ENCODE data around the gene TGFA. TPM values are rescaled to one million over a fixed set of nuclear protein-coding genes. Genes with fewer than 3 reads are reported as not detected.

The TGFA gene
- total and polyA plus RNA-seq, 10 of the 15 experiments (the other 5 are each of a cell fraction or from before 2014, with no cell fraction given), result 0.03 to 0.23 TPM; not detected in 8

DNA sequence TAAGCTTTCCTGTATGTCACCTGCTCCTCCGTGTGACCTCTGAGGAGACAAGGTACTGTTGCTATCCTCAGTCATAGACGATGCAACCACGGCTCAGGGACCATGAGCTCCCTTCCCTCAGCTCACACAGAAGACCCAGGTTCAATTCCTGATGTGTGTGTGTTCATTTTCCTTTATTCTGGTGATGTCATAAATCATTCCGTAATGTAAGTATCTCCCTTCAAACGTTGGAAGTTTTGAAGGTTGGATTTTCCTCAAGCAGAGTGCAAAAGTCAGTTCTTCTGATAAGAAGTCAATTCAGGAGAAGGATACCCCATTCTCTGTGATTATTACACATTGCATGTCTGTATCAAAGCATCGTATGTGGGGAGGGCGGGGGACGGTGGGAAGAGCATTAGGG lies 132.9 kb downstream of the TGFA start:
- no TSS peak for BruUV-seq (replicated peaks)
- 25% methylated on average over 8 of the region's 8 CpGs for WGBS (ENCODE audit: insufficient coverage, insufficient replicate concordance, low lambda C conversion rate, missing lambda C conversion rate)
- Histone ChIP-seq H3K27ac (ENCODE audit: control insufficient read depth, insufficient read depth) (no peak overlapping the region), H2AFZ (ENCODE audit: control insufficient read depth, low read depth, low read length) (no peak overlapping the region), H3K4me3 (no peak overlapping the region), H3K27me3 (replicated peaks in 1 of 2; ENCODE audit: control insufficient read depth in 2 of 2, insufficient read depth in 2 of 2, low read length in 1 of 2) (no peaks in the 10 kb centered on the region; a peak in 1 of 4 replicates), H3K4me1 (ENCODE audit: control insufficient read depth, insufficient read depth, low read length) (no peaks in the 10 kb centered on the region), H3K4me2 (ENCODE audit: control insufficient read depth, insufficient read depth) (no peak overlapping the region), H4K20me1 (ENCODE audit: control insufficient read depth, insufficient read depth) (no peaks in the 10 kb centered on the region), H3K79me2 (ENCODE audit: control insufficient read depth, insufficient read depth, low read length) (no peaks in the 10 kb centered on the region), H3K9me3 (replicated peaks; ENCODE audit: control insufficient read depth, insufficient read depth, low read length) (no peaks in the 10 kb centered on the region), H3K9ac (ENCODE audit: control insufficient read depth, insufficient read depth, low read length) (no peak overlapping the region), H3K36me3 (ENCODE audit: control insufficient read depth in 2 of 2, insufficient read depth in 2 of 2, low read length in 1 of 2) (no peaks in the 10 kb centered on the region)
- no peak for FAIRE-seq
- intact Hi-C loops (cut with micrococcal nuclease; ENCODE audit: unreplicated experiment) (no loop called here), in situ Hi-C loops (cut with MboI) (no loop called here)
- ATAC-seq, result no peak
- RAD21 ChIA-PET (ENCODE audit: unreplicated experiment), result no interaction called here
- no peak for DNase-seq (ENCODE audit: low read depth, low spot score)
- TF ChIP-seq SPI1 (IDR thresholded peaks at IDR 0.05; ENCODE audit: borderline replicate concordance, insufficient read depth, low read depth, low read length) (no peak), TARDBP (IDR thresholded peaks at IDR 0.05; ENCODE audit: borderline replicate concordance) (no peak), ZNF274 (IDR thresholded peaks at IDR 0.05; ENCODE audit: insufficient read depth, insufficient read length) (no peak), GABPA (IDR thresholded peaks at IDR 0.05; ENCODE audit: low read depth) (no peak), RCOR1 (conservative IDR thresholded peaks at IDR 0.05; ENCODE audit: low read depth, low read length) (no peak)
- SMC1A ChIA-PET (ENCODE audit: uncharacterized antibody, unreplicated experiment), result no interaction called here
- POLR2A ChIA-PET, result no interaction called here
- CTCF ChIA-PET, result interaction anchor here (1.1 to 1.2 kb wide), 2 partner anchors 11 to 179 kb away, joined by 3 read pairs; no protein-coding TSS in a partner anchor

DNA sequence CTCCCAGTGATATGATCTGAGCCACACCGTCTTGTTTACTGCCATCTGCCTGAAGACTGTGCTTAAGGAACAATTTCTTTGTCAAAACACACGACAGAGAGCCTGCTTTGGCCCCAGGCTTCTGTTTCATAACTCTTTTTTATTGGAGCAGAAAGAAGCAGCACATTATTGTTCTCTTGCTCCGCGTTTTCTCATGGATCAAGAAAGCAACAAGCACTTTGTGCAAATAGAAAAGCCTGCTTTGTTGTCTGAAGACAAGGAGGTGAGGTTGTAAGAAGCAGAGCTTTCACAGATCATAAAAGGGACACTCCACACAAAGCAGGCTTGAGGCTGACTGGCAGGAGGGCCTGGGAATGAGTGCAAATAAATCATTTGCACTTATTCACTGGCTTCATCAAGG lies 133.5 kb downstream of the TGFA start:
- H3K4me3 ChIP-seq, result no peak overlapping the region
- TF ChIP-seq IKZF2 (IDR thresholded peaks at IDR 0.05) (no peak), NBN (IDR thresholded peaks at IDR 0.05) (no peak), BCL11A (IDR thresholded peaks at IDR 0.05; ENCODE audit: low read depth, low read length) (no peak), ZNF24 (IDR thresholded peaks at IDR 0.05) (no peak), EP300 (IDR thresholded peaks at IDR 0.05; ENCODE audit: borderline replicate concordance in 1 of 2, control insufficient read depth in 1 of 2, low read depth in 2 of 2, low read length in 2 of 2) (no peak), JUND (IDR thresholded peaks at IDR 0.05; ENCODE audit: low read depth, low read length) (no peak)
- TF ChIP-seq, protein P1, sequence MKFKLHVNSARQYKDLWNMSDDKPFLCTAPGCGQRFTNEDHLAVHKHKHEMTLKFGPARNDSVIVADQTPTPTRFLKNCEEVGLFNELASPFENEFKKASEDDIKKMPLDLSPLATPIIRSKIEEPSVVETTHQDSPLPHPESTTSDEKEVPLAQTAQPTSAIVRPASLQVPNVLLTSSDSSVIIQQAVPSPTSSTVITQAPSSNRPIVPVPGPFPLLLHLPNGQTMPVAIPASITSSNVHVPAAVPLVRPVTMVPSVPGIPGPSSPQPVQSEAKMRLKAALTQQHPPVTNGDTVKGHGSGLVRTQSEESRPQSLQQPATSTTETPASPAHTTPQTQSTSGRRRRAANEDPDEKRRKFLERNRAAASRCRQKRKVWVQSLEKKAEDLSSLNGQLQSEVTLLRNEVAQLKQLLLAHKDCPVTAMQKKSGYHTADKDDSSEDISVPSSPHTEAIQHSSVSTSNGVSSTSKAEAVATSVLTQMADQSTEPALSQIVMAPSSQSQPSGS (IDR thresholded peaks at IDR 0.05; ENCODE audit: low read length), result no peak
- TF ChIP-seq, protein P2, sequence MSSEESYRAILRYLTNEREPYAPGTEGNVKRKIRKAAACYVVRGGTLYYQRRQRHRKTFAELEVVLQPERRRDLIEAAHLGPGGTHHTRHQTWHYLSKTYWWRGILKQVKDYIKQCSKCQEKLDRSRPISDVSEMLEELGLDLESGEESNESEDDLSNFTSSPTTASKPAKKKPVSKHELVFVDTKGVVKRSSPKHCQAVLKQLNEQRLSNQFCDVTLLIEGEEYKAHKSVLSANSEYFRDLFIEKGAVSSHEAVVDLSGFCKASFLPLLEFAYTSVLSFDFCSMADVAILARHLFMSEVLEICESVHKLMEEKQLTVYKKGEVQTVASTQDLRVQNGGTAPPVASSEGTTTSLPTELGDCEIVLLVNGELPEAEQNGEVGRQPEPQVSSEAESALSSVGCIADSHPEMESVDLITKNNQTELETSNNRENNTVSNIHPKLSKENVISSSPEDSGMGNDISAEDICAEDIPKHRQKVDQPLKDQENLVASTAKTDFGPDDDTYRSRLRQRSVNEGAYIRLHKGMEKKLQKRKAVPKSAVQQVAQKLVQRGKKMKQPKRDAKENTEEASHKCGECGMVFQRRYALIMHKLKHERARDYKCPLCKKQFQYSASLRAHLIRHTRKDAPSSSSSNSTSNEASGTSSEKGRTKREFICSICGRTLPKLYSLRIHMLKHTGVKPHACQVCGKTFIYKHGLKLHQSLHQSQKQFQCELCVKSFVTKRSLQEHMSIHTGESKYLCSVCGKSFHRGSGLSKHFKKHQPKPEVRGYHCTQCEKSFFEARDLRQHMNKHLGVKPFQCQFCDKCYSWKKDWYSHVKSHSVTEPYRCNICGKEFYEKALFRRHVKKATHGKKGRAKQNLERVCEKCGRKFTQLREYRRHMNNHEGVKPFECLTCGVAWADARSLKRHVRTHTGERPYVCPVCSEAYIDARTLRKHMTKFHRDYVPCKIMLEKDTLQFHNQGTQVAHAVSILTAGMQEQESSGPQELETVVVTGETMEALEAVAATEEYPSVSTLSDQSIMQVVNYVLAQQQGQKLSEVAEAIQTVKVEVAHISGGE (CRISPR knock-in tag; IDR thresholded peaks at IDR 0.05), result no peak

More for the DNA sequence above, 133.5 kb downstream of the TGFA start:
- no peak overlapping the region for H3K27ac ChIP-seq (ENCODE audit: control insufficient read depth, insufficient read depth)
- H3K4me1 ChIP-seq (ENCODE audit: control insufficient read depth, insufficient read depth, low read length), result no peaks in the 10 kb centered on the region
- H3K9me3 ChIP-seq (replicated peaks; ENCODE audit: control insufficient read depth, insufficient read depth, low read length), result no peaks in the 10 kb centered on the region
- ATAC-seq (no peak), FAIRE-seq (no peak), DNase-seq (ENCODE audit: low read depth, low spot score) (no peak)
- ChIA-PET RAD21 (ENCODE audit: unreplicated experiment) (no interaction called here), CTCF (interaction anchor here (1.1 to 1.2 kb wide), 2 partner anchors 10 to 179 kb away, joined by 3 read pairs; no protein-coding TSS in a partner anchor), POLR2A (no interaction called here), SMC1A (ENCODE audit: uncharacterized antibody, unreplicated experiment) (no interaction called here)
- H3K79me2 ChIP-seq (ENCODE audit: control insufficient read depth, insufficient read depth, low read length), result no peaks in the 10 kb centered on the region
- in situ Hi-C loops (cut with MboI), result no loop called here
- BruUV-seq (replicated peaks), result no TSS peak
- no peaks in the 10 kb centered on the region for H4K20me1 ChIP-seq (ENCODE audit: control insufficient read depth, insufficient read depth)
- WGBS (ENCODE audit: insufficient coverage, insufficient replicate concordance, low lambda C conversion rate, missing lambda C conversion rate), result 31% methylated on average over 4 of the region's 4 CpGs
- no peak overlapping the region for H3K4me2 ChIP-seq (ENCODE audit: control insufficient read depth, insufficient read depth)
- intact Hi-C loops (cut with micrococcal nuclease; ENCODE audit: unreplicated experiment), result no loop called here
- H3K27me3 ChIP-seq (replicated peaks in 1 of 2; ENCODE audit: control insufficient read depth in 2 of 2, insufficient read depth in 2 of 2, low read length in 1 of 2), result no peaks in the 10 kb centered on the region; a peak in 1 of 4 replicates
- H3K36me3 ChIP-seq (ENCODE audit: control insufficient read depth in 2 of 2, insufficient read depth in 2 of 2, low read length in 1 of 2), result no peaks in the 10 kb centered on the region
- no peak overlapping the region for H2AFZ ChIP-seq (ENCODE audit: control insufficient read depth, low read depth, low read length)
- H3K9ac ChIP-seq (ENCODE audit: control insufficient read depth, insufficient read depth, low read length), result no peak overlapping the region
